SK-N-SH (cell line): Measurements from ENCODE around the gene POU6F2.

Source experiments
- FOXJ3 ChIP-seq: sonication (generic); formaldehyde crosslinking; IDR thresholded peaks from 2 replicates; pipeline ENCODE4 v1.5.1; 2020; ENCODE audit warnings: mild to moderate bottlenecking, missing genetic modification reagents
- FOXM1 ChIP-seq: IDR thresholded peaks from 2 replicates; pipeline ENCODE4 v1.4.0; 2012; ENCODE audit warnings: low read depth, mild to moderate bottlenecking
- GATA2 ChIP-seq: sonication (generic); formaldehyde crosslinking; IDR thresholded peaks from 2 replicates; pipeline ENCODE4 v1.5.0; 2020; ENCODE audit warnings: mild to moderate bottlenecking, missing genetic modification reagents
- RAD21 ChIP-seq: IDR thresholded peaks from 2 replicates; pipeline ENCODE4 v1.6.1; 2012; ENCODE audit warnings: mild to moderate bottlenecking, low read length
- RCOR1 ChIP-seq: fragments of 150-350 bp; IDR thresholded peaks from 2 replicates; pipeline ENCODE4 v1.6.1; 2017; ENCODE audit warnings: antibody characterized with exemption, low read length
- RFX5 ChIP-seq: IDR thresholded peaks from 2 replicates; pipeline ENCODE4 v1.6.1; 2012; ENCODE audit warnings: mild to moderate bottlenecking, improper control_type of control experiment, low read length
- RXRA ChIP-seq: IDR thresholded peaks from 2 replicates; pipeline ENCODE4 v1.4.0; 2012; ENCODE audit warnings: low read depth, mild to moderate bottlenecking, borderline replicate concordance
- SIN3A ChIP-seq: IDR thresholded peaks from 2 replicates; pipeline ENCODE4 v1.6.1; 2012; ENCODE audit warnings: low read depth, mild to moderate bottlenecking, low read length, moderate library complexity, borderline replicate concordance
- TAF1 ChIP-seq: IDR thresholded peaks from 2 replicates; pipeline ENCODE4 v1.6.1; 2012; ENCODE audit warnings: low read depth, mild to moderate bottlenecking, low read length, moderate library complexity, borderline replicate concordance
- TCF12 ChIP-seq: IDR thresholded peaks from 2 replicates; pipeline ENCODE4 v1.4.0; 2012
- TF ChIP-seq, protein P1 (sequence below): fragments of 200-600 bp; sonication (generic); IDR thresholded peaks from 2 replicates; pipeline ENCODE4 v1.6.1; 2017; ENCODE audit warnings: antibody characterized with exemption, mild to moderate bottlenecking, moderate library complexity
- TF ChIP-seq, protein P2 (sequence below): IDR thresholded peaks from 2 replicates; pipeline ENCODE4 v1.4.0; 2012; ENCODE audit warnings: low read depth
- TF ChIP-seq, protein P3 (sequence below): IDR thresholded peaks from 2 replicates; pipeline ENCODE4 v1.4.0; 2012; ENCODE audit warnings: low read depth, borderline replicate concordance
- TF ChIP-seq, protein P4 (sequence below): IDR thresholded peaks from 2 replicates; pipeline ENCODE4 v1.4.0; 2012; ENCODE audit warnings: low read depth, borderline replicate concordance

DNA sequence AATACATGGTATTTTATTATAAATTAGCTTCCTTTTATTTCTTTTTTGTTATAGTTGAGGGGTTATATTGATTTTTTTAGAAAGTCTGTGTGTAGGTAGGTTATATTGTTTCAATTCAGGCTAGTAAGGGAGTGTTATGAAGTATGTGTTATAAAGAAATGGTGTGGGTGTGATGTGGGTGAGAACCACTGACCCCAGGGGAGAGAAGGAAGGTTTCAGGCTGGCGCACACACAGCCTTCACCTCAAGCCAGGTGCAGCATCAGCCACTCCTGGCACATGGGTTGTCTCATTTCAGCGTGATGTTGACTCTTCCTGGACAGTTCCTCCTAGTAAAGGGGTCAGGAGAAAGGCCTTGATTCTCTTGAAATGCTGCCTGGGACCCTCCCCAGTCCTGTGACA lies 291.3 kb downstream of the POU6F2 start:
- TF ChIP-seq, protein P1, sequence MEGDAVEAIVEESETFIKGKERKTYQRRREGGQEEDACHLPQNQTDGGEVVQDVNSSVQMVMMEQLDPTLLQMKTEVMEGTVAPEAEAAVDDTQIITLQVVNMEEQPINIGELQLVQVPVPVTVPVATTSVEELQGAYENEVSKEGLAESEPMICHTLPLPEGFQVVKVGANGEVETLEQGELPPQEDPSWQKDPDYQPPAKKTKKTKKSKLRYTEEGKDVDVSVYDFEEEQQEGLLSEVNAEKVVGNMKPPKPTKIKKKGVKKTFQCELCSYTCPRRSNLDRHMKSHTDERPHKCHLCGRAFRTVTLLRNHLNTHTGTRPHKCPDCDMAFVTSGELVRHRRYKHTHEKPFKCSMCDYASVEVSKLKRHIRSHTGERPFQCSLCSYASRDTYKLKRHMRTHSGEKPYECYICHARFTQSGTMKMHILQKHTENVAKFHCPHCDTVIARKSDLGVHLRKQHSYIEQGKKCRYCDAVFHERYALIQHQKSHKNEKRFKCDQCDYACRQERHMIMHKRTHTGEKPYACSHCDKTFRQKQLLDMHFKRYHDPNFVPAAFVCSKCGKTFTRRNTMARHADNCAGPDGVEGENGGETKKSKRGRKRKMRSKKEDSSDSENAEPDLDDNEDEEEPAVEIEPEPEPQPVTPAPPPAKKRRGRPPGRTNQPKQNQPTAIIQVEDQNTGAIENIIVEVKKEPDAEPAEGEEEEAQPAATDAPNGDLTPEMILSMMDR: no peak
- TF ChIP-seq RFX5 (no peak), GATA2 (no peak), TCF12 (no peak), SIN3A (no peak), TAF1 (no peak), FOXJ3 (no peak), FOXM1 (no peak), RXRA (no peak), RCOR1 (no peak), RAD21 (no peak)
- TF ChIP-seq, protein P2, sequence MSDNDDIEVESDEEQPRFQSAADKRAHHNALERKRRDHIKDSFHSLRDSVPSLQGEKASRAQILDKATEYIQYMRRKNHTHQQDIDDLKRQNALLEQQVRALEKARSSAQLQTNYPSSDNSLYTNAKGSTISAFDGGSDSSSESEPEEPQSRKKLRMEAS: no peak
- TF ChIP-seq, protein P3, sequence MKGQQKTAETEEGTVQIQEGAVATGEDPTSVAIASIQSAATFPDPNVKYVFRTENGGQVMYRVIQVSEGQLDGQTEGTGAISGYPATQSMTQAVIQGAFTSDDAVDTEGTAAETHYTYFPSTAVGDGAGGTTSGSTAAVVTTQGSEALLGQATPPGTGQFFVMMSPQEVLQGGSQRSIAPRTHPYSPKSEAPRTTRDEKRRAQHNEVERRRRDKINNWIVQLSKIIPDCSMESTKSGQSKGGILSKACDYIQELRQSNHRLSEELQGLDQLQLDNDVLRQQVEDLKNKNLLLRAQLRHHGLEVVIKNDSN: no peak
- TF ChIP-seq, protein P4, sequence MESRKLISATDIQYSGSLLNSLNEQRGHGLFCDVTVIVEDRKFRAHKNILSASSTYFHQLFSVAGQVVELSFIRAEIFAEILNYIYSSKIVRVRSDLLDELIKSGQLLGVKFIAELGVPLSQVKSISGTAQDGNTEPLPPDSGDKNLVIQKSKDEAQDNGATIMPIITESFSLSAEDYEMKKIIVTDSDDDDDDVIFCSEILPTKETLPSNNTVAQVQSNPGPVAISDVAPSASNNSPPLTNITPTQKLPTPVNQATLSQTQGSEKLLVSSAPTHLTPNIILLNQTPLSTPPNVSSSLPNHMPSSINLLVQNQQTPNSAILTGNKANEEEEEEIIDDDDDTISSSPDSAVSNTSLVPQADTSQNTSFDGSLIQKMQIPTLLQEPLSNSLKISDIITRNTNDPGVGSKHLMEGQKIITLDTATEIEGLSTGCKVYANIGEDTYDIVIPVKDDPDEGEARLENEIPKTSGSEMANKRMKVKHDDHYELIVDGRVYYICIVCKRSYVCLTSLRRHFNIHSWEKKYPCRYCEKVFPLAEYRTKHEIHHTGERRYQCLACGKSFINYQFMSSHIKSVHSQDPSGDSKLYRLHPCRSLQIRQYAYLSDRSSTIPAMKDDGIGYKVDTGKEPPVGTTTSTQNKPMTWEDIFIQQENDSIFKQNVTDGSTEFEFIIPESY: no peak
